KMS-11 (cell line): ENCODE results near the gene SLC30A3.
"Not testable (repeated sequence)": the region's sequence is repeated elsewhere in the genome, so short reads cannot be mapped to it uniquely, and the experiment has no call there.

Experiments
- H2AFZ ChIP-seq: fragments of 200-600 bp; sonication (generic); 2 replicates; pipeline ENCODE4 v1.6.1; 2016; ENCODE audit warnings: antibody characterized with exemption, mixed run types, low read depth
- H3K27ac ChIP-seq: fragments of 200-600 bp; sonication (generic); 2 replicates; pipeline ENCODE4 v1.6.1; 2016; ENCODE audit warnings: mild to moderate bottlenecking, mixed run types
- H3K27me3 ChIP-seq: fragments of 200-600 bp; sonication (generic); 2 replicates; pipeline ENCODE4 v1.6.1; 2017; ENCODE audit warnings: mild to moderate bottlenecking, low read depth, mixed run types, moderate library complexity; ENCODE audit not compliant: insufficient read depth
- H3K36me3 ChIP-seq: fragments of 200-600 bp; sonication (generic); 2 replicates; pipeline ENCODE4 v1.6.1; 2017; ENCODE audit warnings: mild to moderate bottlenecking, mixed run types; ENCODE audit not compliant: insufficient read depth
- H3K4me1 ChIP-seq: fragments of 200-600 bp; sonication (generic); 2 replicates; pipeline ENCODE4 v1.6.1; 2016; ENCODE audit warnings: mild to moderate bottlenecking, low read depth, mixed run types; ENCODE audit not compliant: poor library complexity, severe bottlenecking
- H3K4me2 ChIP-seq: fragments of 200-600 bp; sonication (generic); 2 replicates; pipeline ENCODE4 v1.7.0; 2016; ENCODE audit warnings: mild to moderate bottlenecking, mixed run types
- H3K4me3 ChIP-seq: fragments of 200-600 bp; sonication (generic); IDR thresholded peaks from 2 replicates; pipeline ENCODE4 v1.6.1; 2017; ENCODE audit warnings: low read depth, low read length, mixed read lengths; ENCODE audit not compliant: insufficient read depth
- H3K79me2 ChIP-seq: fragments of 200-600 bp; sonication (generic); 2 replicates; pipeline ENCODE4 v1.6.1; 2016; ENCODE audit warnings: low read depth, mixed run types; ENCODE audit not compliant: insufficient read depth
- H3K9ac ChIP-seq: fragments of 200-600 bp; sonication (generic); 2 replicates; pipeline ENCODE4 v1.6.1; 2016; ENCODE audit warnings: mild to moderate bottlenecking, mixed run types
- H4K20me1 ChIP-seq: fragments of 200-600 bp; sonication (generic); 2 replicates; pipeline ENCODE4 v1.6.1; 2016; ENCODE audit warnings: mild to moderate bottlenecking, mixed run types; ENCODE audit not compliant: insufficient read depth
- CTCF ChIP-seq: fragments of 200-600 bp; sonication (generic); conservative IDR thresholded peaks from 2 replicates; pipeline ENCODE4 v1.6.1; 2017; ENCODE audit warnings: low read depth, mild to moderate bottlenecking, antibody characterized with exemption, low read length, moderate library complexity, mixed read lengths

The SLC30A3 gene

GRCh38 chr2:27278010-27278409 is 15.2 kb upstream of the SLC30A3 start:
- H4K20me1 ChIP-seq, result no peaks in the 10 kb centered on the region
- peaks cover 7% of the 10 kb centered on the region for H3K4me1 ChIP-seq
- H3K79me2 ChIP-seq, result no peaks in the 10 kb centered on the region
- no peak overlapping the region for H3K4me3 ChIP-seq
- no peaks in the 10 kb centered on the region for H3K36me3 ChIP-seq
- H3K27ac ChIP-seq, result no peak overlapping the region
- TF ChIP-seq CTCF, result no peak
- no peak overlapping the region for H3K9ac ChIP-seq
- no peaks in the 10 kb centered on the region; the same call in 1 of the 2 replicates for H3K27me3 ChIP-seq
- H2AFZ ChIP-seq, result no peak overlapping the region
- no peak overlapping the region for H3K4me2 ChIP-seq

- no peak for TF ChIP-seq CTCF
- H4K20me1 ChIP-seq, result no peaks in the 10 kb centered on the region
- H3K79me2 ChIP-seq, result no peaks in the 10 kb centered on the region
- H3K27ac ChIP-seq, result no peak within 1 kb of the TSS
- H3K4me2 ChIP-seq, result no peak within 1 kb of the TSS
- H3K4me1 ChIP-seq, result peaks cover 7% of the 10 kb centered on the region
- H3K36me3 ChIP-seq, result no peaks in the 10 kb centered on the region
- H3K9ac ChIP-seq, result no peak within 1 kb of the TSS
- H2AFZ ChIP-seq, result no peak within 1 kb of the TSS
- H3K4me3 ChIP-seq, result no peak within 1 kb of the TSS
- H3K27me3 ChIP-seq, result no peaks in the 10 kb centered on the region; the same call in 1 of the 2 replicates
Observed at GRCh38 chr2:27275211-27276150, 12.6 kb upstream of the SLC30A3 start, which contains the start of gene DNAJC5G. TSS of gene DNAJC5G (plus strand) at chr2:27275433. CDS start at chr2:27276729, 1,296 bp downstream.

GRCh38 chr2:27272537-27273522 is 10.0 kb upstream of the SLC30A3 start:
- not testable (repeated sequence) for H3K79me2 ChIP-seq, H3K36me3 ChIP-seq, H3K4me2 ChIP-seq, H3K4me1 ChIP-seq, H3K27ac ChIP-seq, H4K20me1 ChIP-seq, H3K9ac ChIP-seq, H3K27me3 ChIP-seq, H2AFZ ChIP-seq, H3K4me3 ChIP-seq

GRCh38 chr2:27271631-27272340 is 8.9 kb upstream of the SLC30A3 start:
- Histone ChIP-seq H2AFZ (no peak overlapping the region), H4K20me1 (no peaks in the 10 kb centered on the region)
- TF ChIP-seq CTCF, result no peak

More at GRCh38 chr2:27271631-27272340, 8.9 kb upstream of the SLC30A3 start:
- Histone ChIP-seq H3K4me3 (no peak overlapping the region), H3K9ac (no peak overlapping the region), H3K4me2 (no peak overlapping the region), H3K79me2 (no peaks in the 10 kb centered on the region), H3K36me3 (no peaks in the 10 kb centered on the region), H3K4me1 (no peaks in the 10 kb centered on the region), H3K27ac (no peak overlapping the region), H3K27me3 (no peaks in the 10 kb centered on the region; the same call in 1 of the 2 replicates)
